ENCODE results near the gene FBXL14.

DNA sequence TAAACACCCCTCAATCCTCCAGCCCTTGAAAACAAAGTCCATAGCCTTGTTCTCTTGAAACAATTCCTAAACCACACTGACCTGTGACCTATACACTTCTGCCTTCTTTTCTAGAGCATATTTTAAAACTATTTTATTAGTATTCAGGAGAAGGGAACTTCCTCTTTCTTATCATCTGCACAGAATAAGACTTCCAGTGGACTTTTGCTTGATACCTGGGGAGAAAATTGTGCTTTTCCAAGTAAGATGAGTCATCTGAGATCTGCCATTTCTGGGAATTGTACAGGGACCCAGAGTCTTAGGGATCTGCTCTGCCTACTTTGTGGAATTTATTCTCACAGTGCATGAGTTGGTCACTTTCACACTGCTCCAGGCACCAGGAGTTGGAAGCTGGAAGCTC is 24.1 kb upstream of the FBXL14 start:
- TF ChIP-seq TAF1 (IDR thresholded peaks at IDR 0.05; ENCODE audit: low read depth), result no peak
- no peak for TF ChIP-seq FOXM1 (IDR thresholded peaks at IDR 0.05; ENCODE audit: borderline replicate concordance, low read depth)
- no peak for TF ChIP-seq CEBPB (IDR thresholded peaks at IDR 0.05)
- TF ChIP-seq CREB1 (IDR thresholded peaks at IDR 0.05; ENCODE audit: low read depth), result no peak
- no peak for TF ChIP-seq EGR1 (IDR thresholded peaks at IDR 0.05)
